GM18499 (cell line): Measurements from ENCODE around the gene OSBPL2.

Experiments used
- ATAC-seq: cut with Tn5 transposase; IDR thresholded peaks from one replicate; pipeline ENCODE4 v1.9.1; 2021; ENCODE audit warnings: moderate number of reproducible peaks; ENCODE audit not compliant: insufficient read depth, unreplicated experiment

OSBPL2 gene

GRCh38 chr20:62219992-62220665 is 18.2 kb upstream of the OSBPL2 start, which contains the start of gene HRH3:
HRH3 (minus strand) TSS chr20:62220278; CDS start chr20:62219970, 308 bp downstream.
- no peak for ATAC-seq

- no peak for ATAC-seq
These were observed 17.4 kb upstream of the OSBPL2 start for GRCh38 chr20:62220666-62221568.

DNA sequence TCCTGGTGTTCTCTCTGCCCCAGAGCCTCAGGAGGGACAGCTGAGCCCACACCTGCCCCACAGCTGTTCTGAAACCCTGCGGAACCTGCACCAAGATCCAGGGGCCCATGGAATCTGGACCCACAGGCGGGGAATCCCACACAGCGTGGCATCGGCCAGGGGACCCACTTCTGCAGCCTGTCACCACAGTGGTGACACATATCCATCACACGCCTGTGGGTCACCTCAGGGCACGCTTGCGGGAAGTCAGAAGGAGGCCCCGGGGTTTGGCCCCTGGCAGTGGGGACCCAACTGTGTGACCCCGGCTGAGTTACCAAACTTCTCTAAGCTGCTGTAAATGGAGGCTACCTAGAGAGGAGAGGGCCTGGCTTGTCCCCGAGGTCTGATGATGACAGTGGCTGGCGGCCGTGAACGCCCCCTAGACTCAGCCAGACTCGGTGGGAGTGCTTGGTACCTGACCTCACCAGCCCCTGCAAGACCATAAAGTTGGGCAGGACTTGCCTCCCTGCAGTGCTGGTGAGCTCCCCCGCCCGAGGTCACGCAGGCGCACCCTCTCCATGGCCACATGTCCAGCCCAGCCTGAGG is 16.0 kb upstream of the OSBPL2 start:
- no peak for ATAC-seq

- ATAC-seq, result no peak
These were observed 15.3 kb upstream of the OSBPL2 start for GRCh38 chr20:62222972-62223371.

- ATAC-seq, result no peak
These were observed 14.8 kb upstream of the OSBPL2 start for GRCh38 chr20:62223571-62223970.

- no peak for ATAC-seq
These were observed 14.0 kb upstream of the OSBPL2 start for GRCh38 chr20:62224113-62224855.

GRCh38 chr20:62225026-62225425 is 13.3 kb upstream of the OSBPL2 start:
- ATAC-seq, result no peak

DNA sequence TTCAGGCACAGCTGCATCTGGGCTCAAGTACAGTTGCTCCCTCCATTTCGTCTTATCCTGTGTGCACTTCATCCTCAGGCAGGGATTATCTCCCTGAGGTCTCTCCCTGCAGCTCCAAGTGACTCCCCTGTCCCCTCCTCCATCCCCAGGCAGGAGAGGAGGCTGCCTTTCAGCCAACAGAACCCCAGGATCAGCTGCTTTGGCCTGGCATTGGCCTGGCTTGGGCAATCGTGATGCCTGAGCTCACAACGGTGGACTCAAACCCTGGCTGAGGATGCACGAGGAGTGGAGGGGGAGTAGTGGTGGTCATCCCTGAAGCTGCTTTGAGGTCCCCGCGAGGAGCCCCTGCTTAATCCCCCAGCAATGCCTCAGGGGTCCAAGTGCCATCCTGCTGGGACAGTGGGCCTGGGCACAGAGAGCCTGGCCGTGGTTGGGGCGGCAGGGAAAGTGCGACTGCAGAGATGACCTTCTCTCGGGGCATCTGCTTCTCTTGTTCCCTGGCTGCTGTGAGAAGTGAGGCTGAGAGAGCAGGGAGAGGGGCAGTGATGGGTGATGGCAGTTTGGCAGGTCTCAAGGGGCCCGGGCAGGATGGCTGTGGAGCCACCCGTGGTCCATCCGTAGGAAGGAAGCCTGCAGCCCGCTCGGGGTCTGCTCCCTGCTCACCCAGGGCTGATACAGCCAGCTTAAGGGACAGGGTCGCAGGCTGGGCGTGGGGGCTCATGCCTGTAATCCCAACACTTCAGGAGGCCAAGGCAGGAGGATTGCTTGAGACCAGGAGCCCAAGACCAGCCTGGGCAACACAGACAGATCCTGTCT is 12.3 kb upstream of the OSBPL2 start:
- no peak for ATAC-seq

DNA sequence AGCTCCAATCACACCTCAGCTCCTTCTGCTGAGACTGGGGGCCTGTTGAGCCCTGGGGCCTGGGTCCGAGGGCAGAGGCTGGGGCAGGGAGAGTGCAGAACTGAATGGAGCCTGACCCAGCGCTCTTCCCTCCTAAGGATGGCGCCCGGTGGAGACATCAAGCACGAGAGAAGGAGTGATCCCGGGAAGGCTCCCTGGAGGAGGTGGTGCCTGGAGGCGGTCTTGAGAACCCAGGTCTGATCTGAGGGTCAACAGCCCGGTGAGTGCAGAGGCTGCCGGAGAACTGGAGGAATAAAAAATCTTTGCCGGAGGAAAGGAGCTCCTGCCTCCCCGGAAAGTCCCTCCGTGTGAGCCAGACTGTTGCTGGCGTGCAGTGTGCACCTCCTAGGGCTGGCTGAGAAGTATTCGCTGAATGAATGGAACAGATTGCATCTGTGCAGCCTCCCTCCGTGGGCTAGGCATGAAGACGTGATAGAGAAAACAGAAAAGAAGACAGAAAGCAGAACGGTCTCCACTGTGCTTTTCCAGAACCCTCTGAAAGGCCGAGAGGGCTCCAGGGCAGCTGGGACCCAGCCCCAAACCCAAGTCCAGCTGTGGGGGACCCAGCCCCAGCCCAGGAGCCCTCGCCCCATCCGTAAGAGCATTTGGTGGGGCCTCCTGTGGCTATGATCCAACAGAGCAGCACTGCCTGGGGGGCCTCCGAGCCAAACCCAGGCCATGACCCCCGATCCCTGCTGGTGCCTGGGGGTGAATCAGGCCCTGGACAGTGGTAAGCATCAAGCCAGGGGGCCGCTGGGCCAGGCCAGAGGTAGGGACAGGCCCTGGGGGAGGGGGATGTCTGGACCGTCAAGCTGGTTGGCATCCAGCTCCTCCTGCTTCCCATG is 11.4 kb upstream of the OSBPL2 start:
- ATAC-seq, result no peak

DNA sequence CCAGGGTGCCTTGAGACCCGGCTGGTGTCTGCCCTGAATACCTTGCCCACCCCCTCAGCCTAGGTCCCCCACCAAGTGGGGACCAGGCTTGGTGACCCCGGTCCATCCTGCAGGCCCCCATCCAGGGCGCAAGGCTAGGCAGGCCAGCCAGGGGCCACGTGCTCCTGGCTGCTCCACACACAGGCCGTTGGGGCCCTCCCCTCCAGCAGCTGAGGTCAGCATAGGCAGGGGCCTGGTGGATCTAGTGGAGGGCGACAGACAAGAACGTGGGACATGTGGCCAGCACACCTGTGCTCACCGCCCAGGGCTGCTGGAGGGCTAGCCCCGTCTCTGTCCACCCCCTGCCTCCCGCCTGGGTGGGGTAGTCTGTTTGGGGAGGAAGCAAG is 10.7 kb upstream of the OSBPL2 start:
- no peak for ATAC-seq

- no peak for ATAC-seq
These were observed 10.1 kb upstream of the OSBPL2 start for GRCh38 chr20:62227977-62228958.

DNA sequence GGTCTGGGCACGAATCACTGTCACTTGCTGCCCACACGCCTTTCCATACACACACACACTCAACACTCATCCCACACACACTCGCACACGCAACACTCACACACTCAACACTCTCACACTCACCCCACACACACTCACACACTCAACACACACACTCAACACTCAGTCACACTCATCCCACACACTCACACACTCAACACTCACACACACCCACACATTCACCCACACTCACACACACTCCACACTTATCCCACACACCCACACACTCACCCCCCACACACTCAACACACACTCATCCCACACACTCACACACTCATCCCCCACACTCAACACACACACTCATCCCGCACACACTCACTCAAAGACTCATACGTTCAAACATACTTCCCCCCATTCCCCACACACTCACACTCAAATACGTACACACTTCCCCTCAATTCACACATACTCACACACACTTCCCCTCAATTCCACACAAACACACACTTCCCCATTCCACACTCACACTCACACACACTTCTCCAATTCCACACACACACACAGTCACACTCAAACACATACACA is 9.3 kb upstream of the OSBPL2 start:
- ATAC-seq, result no peak

GRCh38 chr20:62229667-62230066 is 8.7 kb upstream of the OSBPL2 start:
- no peak for ATAC-seq

DNA sequence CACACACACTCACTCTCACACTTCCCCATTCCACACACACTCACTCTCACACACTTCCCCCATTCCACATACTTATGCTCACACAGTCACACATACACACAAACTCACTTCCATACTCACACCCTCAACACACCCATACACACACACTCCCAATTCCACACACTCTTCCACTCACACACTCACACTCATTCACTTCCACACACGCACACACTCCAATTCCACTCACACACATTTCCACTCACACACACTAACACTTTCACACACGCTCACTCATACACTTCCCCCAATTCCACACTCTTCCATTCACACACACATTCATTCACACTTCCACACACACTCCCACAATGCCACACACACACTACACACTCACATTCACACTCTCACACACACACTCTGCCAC is 8.0 kb upstream of the OSBPL2 start:
- ATAC-seq, result no peak

DNA sequence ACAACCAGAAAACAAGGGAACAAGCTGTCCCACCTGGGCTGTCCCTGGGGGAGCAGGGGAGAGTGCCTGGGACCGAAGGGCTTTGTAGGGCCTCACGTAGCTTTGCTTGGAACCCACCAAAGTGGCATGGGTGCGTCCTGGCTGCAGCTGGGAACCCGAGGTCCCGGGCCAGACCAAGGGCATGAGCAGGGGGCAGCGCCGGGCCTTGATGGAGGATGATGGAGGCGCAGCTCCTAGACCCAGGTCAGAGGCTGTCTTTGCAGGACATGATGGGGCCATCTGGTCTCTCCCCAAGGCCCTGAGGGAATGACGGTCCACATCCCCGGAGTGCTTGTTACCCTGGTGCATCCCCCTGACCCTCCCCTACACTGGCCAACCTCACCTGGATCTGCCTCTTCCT is 7.6 kb upstream of the OSBPL2 start:
- no peak for ATAC-seq

DNA sequence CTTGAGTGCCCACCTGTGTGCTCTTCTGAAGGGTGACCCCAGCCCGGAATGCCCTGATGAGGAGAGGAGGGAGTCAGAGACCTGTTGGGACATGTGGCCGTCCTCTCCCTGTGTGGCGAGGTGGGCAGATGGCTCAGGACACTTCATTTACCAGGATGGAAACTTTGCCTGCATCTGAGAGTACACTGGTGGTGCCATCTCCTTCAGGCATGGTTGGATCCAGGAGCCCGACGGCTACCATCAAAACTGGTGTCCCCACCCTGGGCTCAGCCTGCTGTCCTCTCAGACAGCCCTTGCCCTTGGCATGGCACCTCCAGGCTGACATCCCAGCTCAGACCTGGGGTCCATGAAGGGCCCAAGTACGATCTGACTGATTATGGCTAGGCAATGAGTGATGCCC is 7.0 kb upstream of the OSBPL2 start:
- ATAC-seq, result no peak

DNA sequence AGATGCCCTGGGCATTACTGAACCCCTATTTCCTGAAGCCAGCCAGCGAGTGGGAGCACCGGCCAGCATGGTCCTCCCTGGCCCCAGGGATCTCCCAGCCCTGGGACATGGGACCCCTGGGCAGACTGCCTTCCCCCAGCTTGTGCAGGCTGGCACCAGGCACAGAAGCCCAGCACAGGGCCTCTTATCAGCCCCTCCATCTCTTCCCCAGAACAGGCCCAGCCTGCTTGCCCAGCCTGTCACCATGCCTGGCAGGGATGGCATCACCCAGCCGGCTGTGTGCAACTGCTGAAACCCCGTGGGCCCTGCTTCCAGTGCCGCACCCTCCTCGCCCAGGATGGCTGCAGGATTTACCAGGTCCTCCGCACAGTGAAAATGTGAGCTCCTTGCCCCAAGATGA is 6.1 kb upstream of the OSBPL2 start:
- no peak for ATAC-seq
